Measurements from ENCODE around the gene PXMP4. TPM values are rescaled to one million over a fixed set of nuclear protein-coding genes. Genes with fewer than 3 reads are reported as not detected.

PXMP4 gene
- polyA plus RNA-seq, 1 experiment = 11.2 TPM

DNA sequence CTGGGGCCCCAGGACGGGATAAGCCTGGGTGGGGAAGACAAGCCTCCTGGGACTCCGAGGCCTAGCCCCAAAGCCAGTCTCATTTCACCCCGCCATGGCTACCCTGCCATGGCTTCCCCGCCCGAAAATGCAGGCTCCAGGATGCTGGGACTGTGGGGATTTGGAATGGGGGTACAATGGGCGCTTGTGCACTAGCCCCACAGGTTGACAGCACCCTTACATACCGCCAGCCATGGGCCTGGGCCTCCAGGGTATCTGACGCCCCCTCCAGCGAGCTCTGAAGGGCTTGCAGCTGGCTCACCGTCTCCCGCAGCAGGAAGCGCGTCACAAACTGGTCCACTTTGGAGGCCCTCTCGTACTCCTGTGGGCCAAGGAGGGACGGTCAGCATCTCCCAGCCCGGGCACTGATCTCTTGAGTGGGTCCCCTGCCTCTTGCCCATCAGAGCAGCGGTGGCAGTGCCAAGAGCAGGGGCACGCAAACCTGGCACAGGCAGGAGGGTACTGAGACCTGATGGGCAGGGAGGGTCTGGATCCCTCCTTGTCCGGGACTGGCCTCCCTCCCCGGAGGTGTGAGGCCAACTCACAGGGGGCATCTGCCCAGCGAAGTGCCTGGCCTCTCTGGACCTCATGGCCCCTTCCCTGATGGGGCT lies 60.0 kb downstream of the PXMP4 start:
- peaks cover 12% of the 10 kb centered on the region for H3K36me3 ChIP-seq (ENCODE audit: control insufficient read depth, insufficient read depth, low read length)
- TF ChIP-seq, protein P1, sequence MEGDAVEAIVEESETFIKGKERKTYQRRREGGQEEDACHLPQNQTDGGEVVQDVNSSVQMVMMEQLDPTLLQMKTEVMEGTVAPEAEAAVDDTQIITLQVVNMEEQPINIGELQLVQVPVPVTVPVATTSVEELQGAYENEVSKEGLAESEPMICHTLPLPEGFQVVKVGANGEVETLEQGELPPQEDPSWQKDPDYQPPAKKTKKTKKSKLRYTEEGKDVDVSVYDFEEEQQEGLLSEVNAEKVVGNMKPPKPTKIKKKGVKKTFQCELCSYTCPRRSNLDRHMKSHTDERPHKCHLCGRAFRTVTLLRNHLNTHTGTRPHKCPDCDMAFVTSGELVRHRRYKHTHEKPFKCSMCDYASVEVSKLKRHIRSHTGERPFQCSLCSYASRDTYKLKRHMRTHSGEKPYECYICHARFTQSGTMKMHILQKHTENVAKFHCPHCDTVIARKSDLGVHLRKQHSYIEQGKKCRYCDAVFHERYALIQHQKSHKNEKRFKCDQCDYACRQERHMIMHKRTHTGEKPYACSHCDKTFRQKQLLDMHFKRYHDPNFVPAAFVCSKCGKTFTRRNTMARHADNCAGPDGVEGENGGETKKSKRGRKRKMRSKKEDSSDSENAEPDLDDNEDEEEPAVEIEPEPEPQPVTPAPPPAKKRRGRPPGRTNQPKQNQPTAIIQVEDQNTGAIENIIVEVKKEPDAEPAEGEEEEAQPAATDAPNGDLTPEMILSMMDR (IDR thresholded peaks at IDR 0.05; ENCODE audit: insufficient read depth, low read depth, low read length) = no peak
- POLR2A ChIA-PET = no interaction called here
- no peak overlapping the region for H3K4me3 ChIP-seq (ENCODE audit: low read depth, low read length)
- DNase-seq (ENCODE audit: low read depth) = no peak
- CTCF ChIA-PET = interaction anchor here (1.0 kb wide), 1 partner anchor 214 kb away, joined by 3 read pairs; no protein-coding TSS in a partner anchor
- H3K27me3 ChIP-seq (ENCODE audit: control insufficient read depth, insufficient read depth, low read length) = no peaks in the 10 kb centered on the region

DNA sequence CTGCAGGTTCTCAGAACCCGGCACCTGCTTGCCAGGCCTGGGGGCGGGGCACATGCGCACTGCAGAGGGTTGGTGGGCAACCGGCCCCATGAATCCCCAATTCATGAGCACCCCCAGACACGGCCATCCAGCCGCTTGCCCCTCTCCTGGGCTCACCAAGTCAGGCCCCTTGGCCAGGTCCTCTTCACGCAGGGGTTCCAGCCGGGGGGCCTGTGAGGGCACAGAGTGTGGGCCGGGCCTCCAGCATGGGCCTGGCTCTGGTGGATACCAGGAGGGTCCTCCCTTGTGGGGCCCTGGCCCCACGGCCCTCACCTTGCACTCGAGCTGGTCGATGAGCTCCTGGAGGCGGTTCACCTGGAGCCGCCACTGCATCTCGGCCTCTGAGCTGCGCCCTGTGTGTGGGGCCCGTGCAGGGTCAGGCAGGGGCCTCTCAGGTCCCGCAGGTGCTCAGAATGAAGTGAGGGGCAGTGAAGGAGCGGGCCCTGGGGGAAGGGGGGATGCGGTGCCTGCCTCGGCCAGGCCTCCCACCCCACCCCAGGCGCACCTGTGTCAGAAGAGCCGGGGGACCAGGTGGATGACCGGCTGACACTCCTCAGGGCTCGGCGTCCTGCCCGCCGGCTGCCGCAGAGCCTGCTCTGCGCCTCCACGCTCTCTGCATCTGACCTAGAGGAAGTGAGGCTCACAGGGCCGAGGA lies 60.6 kb downstream of the PXMP4 start:
- Histone ChIP-seq H3K36me3 (ENCODE audit: control insufficient read depth, insufficient read depth, low read length) (peaks cover 12% of the 10 kb centered on the region), H3K4me3 (ENCODE audit: low read depth, low read length) (no peak overlapping the region), H3K27me3 (ENCODE audit: control insufficient read depth, insufficient read depth, low read length) (no peaks in the 10 kb centered on the region)
- TF ChIP-seq, protein P1 (IDR thresholded peaks at IDR 0.05; ENCODE audit: insufficient read depth, low read depth, low read length) = no peak
- DNase-seq (ENCODE audit: low read depth) = no peak
- POLR2A ChIA-PET = no interaction called here
- CTCF ChIA-PET = interaction anchor here (1.1 kb wide), 1 partner anchor 7 kb away, joined by 3 read pairs; the partner anchor contains the start of gene ACTL10

DNA sequence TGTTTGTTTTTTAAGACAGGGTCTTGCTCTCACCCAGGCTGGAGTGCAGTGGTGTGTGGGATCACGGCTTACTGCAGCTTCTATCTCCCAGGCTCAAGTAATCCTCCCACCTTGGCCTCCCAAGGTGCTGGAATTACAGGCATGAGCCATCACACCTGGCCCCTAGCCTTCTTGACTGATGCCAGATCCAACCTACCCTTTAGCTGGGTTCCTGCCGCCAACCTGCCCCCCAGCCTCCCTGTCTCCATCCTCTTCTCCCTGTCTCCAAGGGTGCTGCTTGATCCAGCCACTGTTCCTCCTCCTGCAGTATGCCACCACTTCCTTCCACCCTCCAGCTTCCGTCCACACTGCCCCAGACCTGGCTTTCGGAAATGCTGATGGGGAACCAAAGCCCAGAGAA lies 61.2 kb downstream of the PXMP4 start:
- no peak for DNase-seq (ENCODE audit: low read depth)

DNA sequence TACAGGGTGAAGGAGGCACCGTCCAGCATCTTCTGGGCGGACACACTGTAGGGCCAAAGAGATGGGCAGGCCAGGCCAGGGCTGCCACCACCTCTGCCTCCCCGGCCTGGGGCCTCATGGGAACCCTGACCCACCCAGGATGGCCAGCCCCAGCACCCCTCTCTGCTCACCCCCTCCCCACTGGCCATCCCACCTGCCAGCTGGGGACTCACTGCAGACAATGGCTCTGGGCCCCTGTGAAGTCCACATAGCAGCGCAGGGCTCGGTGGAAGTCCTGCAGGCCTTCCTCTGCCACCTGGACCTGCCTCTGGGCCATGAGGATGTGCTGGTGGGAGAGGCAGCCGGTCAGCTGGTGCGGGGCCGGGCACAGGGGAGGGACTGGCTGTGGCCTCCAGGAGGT lies 61.6 kb downstream of the PXMP4 start:
- TF ChIP-seq, protein P1 (IDR thresholded peaks at IDR 0.05; ENCODE audit: insufficient read depth, low read depth, low read length) = no peak
- ChIA-PET CTCF (interaction anchor here (1.1 kb wide), 1 partner anchor 8 kb away, joined by 3 read pairs; the partner anchor contains the start of gene ACTL10), POLR2A (no interaction called here)
- peaks cover 12% of the 10 kb centered on the region for H3K36me3 ChIP-seq (ENCODE audit: control insufficient read depth, insufficient read depth, low read length)
- no peak overlapping the region for H3K4me3 ChIP-seq (ENCODE audit: low read depth, low read length)
- no peaks in the 10 kb centered on the region for H3K27me3 ChIP-seq (ENCODE audit: control insufficient read depth, insufficient read depth, low read length)
- no peak for DNase-seq (ENCODE audit: low read depth)

More for the DNA sequence above, 61.2 kb downstream of the PXMP4 start:
- CTCF ChIA-PET = interaction anchor here (1.1 kb wide), 1 partner anchor 8 kb away, joined by 3 read pairs; the partner anchor contains the start of gene ACTL10
- TF ChIP-seq, protein P1 (IDR thresholded peaks at IDR 0.05; ENCODE audit: insufficient read depth, low read depth, low read length) = no peak
- no peak overlapping the region for H3K4me3 ChIP-seq (ENCODE audit: low read depth, low read length)
- no peaks in the 10 kb centered on the region for H3K27me3 ChIP-seq (ENCODE audit: control insufficient read depth, insufficient read depth, low read length)
- peaks cover 12% of the 10 kb centered on the region for H3K36me3 ChIP-seq (ENCODE audit: control insufficient read depth, insufficient read depth, low read length)
- POLR2A ChIA-PET = no interaction called here

DNA sequence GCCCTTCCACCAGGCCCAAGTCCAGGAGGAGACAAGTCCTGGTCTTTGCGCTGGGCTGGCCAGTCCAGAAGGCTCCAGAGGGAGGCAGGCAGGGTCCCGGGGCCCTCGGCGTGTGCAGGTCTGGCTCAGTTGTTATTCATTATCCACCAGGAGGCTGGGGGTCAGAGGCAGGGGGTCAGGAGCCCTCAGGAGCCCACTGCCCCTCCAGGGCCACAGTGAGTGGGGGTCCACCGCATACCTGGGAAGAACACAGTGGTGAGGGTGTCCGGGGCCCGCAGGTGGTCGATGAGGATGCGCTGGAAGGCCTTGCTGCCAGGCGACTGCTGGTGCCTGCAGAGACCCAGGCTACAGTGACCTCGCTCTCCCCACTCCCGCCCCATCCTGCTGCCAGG lies 62.4 kb downstream of the PXMP4 start:
- no peak for DNase-seq (ENCODE audit: low read depth)
- ChIA-PET CTCF (no interaction called here), POLR2A (no interaction called here)
- Histone ChIP-seq H3K36me3 (ENCODE audit: control insufficient read depth, insufficient read depth, low read length) (peaks cover 12% of the 10 kb centered on the region), H3K27me3 (ENCODE audit: control insufficient read depth, insufficient read depth, low read length) (no peaks in the 10 kb centered on the region), H3K4me3 (ENCODE audit: low read depth, low read length) (no peak overlapping the region)
- TF ChIP-seq, protein P1 (IDR thresholded peaks at IDR 0.05; ENCODE audit: insufficient read depth, low read depth, low read length) = no peak
